ENCODE results near the gene MAML3.

DNA sequence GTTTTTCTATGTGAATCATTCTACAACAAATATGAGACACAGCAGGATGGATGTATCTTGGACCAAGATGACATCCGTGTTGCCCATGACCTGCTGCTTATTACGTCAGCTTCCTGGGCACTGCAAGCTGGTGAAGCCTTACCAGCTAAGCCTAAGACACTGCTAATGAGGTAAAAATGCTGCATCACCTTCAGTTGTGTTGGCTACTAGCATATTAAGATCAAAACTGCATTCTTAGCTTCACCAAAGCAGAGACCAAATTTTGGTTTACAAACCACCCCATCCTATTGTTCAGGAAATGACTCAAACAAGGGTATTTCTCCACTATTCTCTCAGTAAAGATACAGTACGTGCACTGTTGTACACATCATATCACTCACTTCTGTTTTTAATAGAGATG is 50.3 kb downstream of the MAML3 start:
- TF ChIP-seq, protein P1, sequence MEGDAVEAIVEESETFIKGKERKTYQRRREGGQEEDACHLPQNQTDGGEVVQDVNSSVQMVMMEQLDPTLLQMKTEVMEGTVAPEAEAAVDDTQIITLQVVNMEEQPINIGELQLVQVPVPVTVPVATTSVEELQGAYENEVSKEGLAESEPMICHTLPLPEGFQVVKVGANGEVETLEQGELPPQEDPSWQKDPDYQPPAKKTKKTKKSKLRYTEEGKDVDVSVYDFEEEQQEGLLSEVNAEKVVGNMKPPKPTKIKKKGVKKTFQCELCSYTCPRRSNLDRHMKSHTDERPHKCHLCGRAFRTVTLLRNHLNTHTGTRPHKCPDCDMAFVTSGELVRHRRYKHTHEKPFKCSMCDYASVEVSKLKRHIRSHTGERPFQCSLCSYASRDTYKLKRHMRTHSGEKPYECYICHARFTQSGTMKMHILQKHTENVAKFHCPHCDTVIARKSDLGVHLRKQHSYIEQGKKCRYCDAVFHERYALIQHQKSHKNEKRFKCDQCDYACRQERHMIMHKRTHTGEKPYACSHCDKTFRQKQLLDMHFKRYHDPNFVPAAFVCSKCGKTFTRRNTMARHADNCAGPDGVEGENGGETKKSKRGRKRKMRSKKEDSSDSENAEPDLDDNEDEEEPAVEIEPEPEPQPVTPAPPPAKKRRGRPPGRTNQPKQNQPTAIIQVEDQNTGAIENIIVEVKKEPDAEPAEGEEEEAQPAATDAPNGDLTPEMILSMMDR (IDR thresholded peaks at IDR 0.05; ENCODE audit: insufficient read depth, low read length), result no peak
- TF ChIP-seq POLR2AphosphoS5 (IDR thresholded peaks at IDR 0.05; ENCODE audit: low read depth), result no peak
- TF ChIP-seq, protein P2, sequence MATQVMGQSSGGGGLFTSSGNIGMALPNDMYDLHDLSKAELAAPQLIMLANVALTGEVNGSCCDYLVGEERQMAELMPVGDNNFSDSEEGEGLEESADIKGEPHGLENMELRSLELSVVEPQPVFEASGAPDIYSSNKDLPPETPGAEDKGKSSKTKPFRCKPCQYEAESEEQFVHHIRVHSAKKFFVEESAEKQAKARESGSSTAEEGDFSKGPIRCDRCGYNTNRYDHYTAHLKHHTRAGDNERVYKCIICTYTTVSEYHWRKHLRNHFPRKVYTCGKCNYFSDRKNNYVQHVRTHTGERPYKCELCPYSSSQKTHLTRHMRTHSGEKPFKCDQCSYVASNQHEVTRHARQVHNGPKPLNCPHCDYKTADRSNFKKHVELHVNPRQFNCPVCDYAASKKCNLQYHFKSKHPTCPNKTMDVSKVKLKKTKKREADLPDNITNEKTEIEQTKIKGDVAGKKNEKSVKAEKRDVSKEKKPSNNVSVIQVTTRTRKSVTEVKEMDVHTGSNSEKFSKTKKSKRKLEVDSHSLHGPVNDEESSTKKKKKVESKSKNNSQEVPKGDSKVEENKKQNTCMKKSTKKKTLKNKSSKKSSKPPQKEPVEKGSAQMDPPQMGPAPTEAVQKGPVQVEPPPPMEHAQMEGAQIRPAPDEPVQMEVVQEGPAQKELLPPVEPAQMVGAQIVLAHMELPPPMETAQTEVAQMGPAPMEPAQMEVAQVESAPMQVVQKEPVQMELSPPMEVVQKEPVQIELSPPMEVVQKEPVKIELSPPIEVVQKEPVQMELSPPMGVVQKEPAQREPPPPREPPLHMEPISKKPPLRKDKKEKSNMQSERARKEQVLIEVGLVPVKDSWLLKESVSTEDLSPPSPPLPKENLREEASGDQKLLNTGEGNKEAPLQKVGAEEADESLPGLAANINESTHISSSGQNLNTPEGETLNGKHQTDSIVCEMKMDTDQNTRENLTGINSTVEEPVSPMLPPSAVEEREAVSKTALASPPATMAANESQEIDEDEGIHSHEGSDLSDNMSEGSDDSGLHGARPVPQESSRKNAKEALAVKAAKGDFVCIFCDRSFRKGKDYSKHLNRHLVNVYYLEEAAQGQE (IDR thresholded peaks at IDR 0.05; ENCODE audit: insufficient replicate concordance, low read depth), result no peak

Data from HL-60 (cell line).